Uterus (tissue), 2 donors: ENCODE results near the gene PDGFC.

Experiments
- POLR2A ChIP-seq, 2 donors: fragments of 450-650 bp; IDR thresholded peaks; one replicate each; pipeline ENCODE4 v1.6.1; 2016; ENCODE audit warnings: antibody characterized with exemption in 2 of 2, mild to moderate bottlenecking in 1 of 2, moderate library complexity in 1 of 2
- TF ChIP-seq, protein P1 (sequence below), 4 experiments: fragments of 200-600 bp in 2 of 4; fragments of 450-650 bp in 2 of 4; sonication (generic) in 2 of 4; IDR thresholded peaks; one replicate each; pipeline ENCODE4 v1.5.1; 2016 to 2019; ENCODE audit warnings: antibody characterized with exemption in 4 of 4, mild to moderate bottlenecking in 2 of 4, moderate library complexity in 1 of 4

DNA sequence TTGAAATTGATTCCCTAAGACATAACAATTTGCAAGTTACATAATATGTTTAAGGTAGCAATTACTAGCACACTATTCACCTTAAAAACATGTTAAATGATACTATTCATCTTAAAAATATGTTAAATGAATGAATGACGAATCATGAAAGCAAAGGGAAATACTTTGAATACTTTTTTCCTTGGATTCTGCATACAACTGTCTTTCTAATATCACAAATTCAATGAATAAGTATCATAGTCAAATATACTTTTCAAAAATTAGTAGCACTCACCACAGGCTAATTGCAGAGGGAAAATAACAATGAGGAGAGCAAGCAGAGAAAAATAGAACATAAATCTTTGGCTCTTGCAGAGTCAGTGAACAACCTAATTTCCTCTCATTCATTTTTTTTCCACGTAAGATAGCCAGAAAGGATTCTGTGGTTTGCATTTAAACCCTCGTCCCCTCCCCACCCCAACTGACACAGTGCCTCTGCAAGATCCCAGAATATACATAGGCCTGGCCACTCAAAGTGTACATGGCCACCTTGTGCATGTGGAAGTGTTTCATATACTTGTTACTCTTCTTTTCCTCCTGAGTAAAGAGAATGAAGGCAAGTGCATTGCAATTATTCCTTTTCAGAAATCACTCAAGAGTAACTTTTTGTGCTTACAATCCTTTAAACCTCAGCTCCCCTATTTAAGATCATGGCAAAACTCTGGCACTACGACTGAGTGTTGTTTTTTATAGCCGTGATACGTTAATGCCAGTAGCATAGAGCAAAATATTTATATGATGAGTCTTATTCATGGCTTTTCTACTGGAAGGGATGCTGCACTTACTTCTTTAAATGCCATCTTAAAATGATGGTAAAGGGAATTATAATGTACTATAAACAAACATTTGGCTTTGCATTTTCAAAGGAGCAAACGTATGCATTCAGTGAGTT, 236.4 kb downstream of the PDGFC start:
- TF ChIP-seq, protein P1, sequence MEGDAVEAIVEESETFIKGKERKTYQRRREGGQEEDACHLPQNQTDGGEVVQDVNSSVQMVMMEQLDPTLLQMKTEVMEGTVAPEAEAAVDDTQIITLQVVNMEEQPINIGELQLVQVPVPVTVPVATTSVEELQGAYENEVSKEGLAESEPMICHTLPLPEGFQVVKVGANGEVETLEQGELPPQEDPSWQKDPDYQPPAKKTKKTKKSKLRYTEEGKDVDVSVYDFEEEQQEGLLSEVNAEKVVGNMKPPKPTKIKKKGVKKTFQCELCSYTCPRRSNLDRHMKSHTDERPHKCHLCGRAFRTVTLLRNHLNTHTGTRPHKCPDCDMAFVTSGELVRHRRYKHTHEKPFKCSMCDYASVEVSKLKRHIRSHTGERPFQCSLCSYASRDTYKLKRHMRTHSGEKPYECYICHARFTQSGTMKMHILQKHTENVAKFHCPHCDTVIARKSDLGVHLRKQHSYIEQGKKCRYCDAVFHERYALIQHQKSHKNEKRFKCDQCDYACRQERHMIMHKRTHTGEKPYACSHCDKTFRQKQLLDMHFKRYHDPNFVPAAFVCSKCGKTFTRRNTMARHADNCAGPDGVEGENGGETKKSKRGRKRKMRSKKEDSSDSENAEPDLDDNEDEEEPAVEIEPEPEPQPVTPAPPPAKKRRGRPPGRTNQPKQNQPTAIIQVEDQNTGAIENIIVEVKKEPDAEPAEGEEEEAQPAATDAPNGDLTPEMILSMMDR (IDR thresholded peaks at IDR 0.05) = no peak
- no peak for TF ChIP-seq POLR2A (IDR thresholded peaks at IDR 0.05)
